Uterus (tissue), 2 donors: ENCODE measurements around the gene MPDU1.

Source experiments
- CTCF ChIP-seq, 4 experiments: fragments of 200-600 bp in 2 of 4; fragments of 450-650 bp in 2 of 4; sonication (generic) in 2 of 4; IDR thresholded peaks; one replicate each; pipeline ENCODE4 v1.5.1; 2016 to 2019; ENCODE audit warnings: antibody characterized with exemption in 4 of 4, mild to moderate bottlenecking in 2 of 4, moderate library complexity in 1 of 4
- POLR2A ChIP-seq, 2 donors: fragments of 450-650 bp; IDR thresholded peaks; one replicate each; pipeline ENCODE4 v1.6.1; 2016; ENCODE audit warnings: antibody characterized with exemption in 2 of 2, mild to moderate bottlenecking in 1 of 2, moderate library complexity in 1 of 2

- no peak for TF ChIP-seq CTCF (IDR thresholded peaks at IDR 0.05)
- no peak for TF ChIP-seq POLR2A (IDR thresholded peaks at IDR 0.05)
Observed at GRCh38 chr17:7579834-7580603, 3.6 kb upstream of the MPDU1 start.
